SH-SY5Y (cell line): ENCODE measurements around the gene NDUFB2.

Experiments used
- GATA2 ChIP-seq: IDR thresholded peaks from 2 replicates; pipeline ENCODE4 v1.6.1; 2011; ENCODE audit warnings: mild to moderate bottlenecking, low read depth, low read length
- GATA3 ChIP-seq: IDR thresholded peaks from 2 replicates; pipeline ENCODE4 v1.6.1; 2011; ENCODE audit warnings: low read depth, mild to moderate bottlenecking, low read length, moderate library complexity

DNA sequence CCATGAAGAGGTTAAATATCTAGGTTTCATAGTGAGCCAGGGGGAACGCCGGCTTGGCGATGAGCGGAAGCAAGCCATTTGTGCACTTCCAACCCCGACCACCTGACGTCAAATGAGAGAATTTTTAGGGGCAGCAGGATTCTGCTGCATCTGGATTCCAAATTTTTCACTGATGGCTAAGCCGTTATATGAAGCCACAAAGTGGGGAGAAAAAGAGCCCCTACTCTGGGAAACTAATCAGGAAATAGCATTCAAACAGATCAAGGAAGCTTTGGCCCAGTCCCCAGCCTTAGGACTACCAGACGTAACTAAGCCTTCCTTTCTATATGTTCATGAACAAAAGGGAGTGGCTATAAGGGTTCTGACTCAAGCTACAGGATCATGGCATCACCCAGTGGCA is 36.7 kb upstream of the NDUFB2 start:
- TF ChIP-seq GATA3 (no peak), GATA2 (no peak)
